GM21528 (cell line): ENCODE measurements around the gene SUSD4.
"Not testable (repeated sequence)": the region's sequence is repeated elsewhere in the genome, so short reads cannot be mapped to it uniquely, and the experiment has no call there.

Experiments used
- ATAC-seq: cut with Tn5 transposase; IDR thresholded peaks from one replicate; pipeline ENCODE4 v1.9.1; 2021; ENCODE audit warnings: mild to moderate bottlenecking, moderate library complexity; ENCODE audit not compliant: unreplicated experiment, low FRiP score

Gene SUSD4

GRCh38 chr1:223363856-223364684 lies at the start of gene SUSD4:
Gene SUSD4 (minus strand): TSS chr1:223364176. CDS start chr1:223363425, 751 bp downstream.
- ATAC-seq = no peak

- ATAC-seq = no peak
Measured at GRCh38 chr1:223413216-223413615, 49.2 kb upstream of the SUSD4 start.

GRCh38 chr1:223411710-223412109 lies 47.7 kb upstream of the SUSD4 start:
- no peak for ATAC-seq

GRCh38 chr1:223411309-223411708 lies 47.3 kb upstream of the SUSD4 start:
- ATAC-seq = no peak

- ATAC-seq = no peak
Measured at GRCh38 chr1:223410036-223410435, 46.1 kb upstream of the SUSD4 start.

GRCh38 chr1:223405507-223405906 lies 41.5 kb upstream of the SUSD4 start:
- ATAC-seq = no peak

GRCh38 chr1:223403184-223403815 lies 39.3 kb upstream of the SUSD4 start:
- ATAC-seq = no peak

GRCh38 chr1:223402790-223403142 lies 38.8 kb upstream of the SUSD4 start:
- ATAC-seq = no peak

GRCh38 chr1:223401873-223402789 lies 38.2 kb upstream of the SUSD4 start:
- ATAC-seq = no peak

GRCh38 chr1:223399393-223399792 lies 35.4 kb upstream of the SUSD4 start:
- not testable (repeated sequence) for ATAC-seq

GRCh38 chr1:223394706-223395105 lies 30.7 kb upstream of the SUSD4 start:
- ATAC-seq = no peak

- ATAC-seq = no peak
Measured at GRCh38 chr1:223394242-223394641, 30.3 kb upstream of the SUSD4 start.

- ATAC-seq = no peak
Measured at GRCh38 chr1:223393275-223394214, 29.6 kb upstream of the SUSD4 start, which contains the start of gene CCDC185. Gene CCDC185 (plus strand): TSS chr1:223393415. CDS start chr1:223393476, 61 bp downstream.

GRCh38 chr1:223390618-223391017 lies 26.6 kb upstream of the SUSD4 start:
- no peak for ATAC-seq

GRCh38 chr1:223386013-223386412 lies 22.0 kb upstream of the SUSD4 start:
- no peak for ATAC-seq

- ATAC-seq = no peak
Measured at GRCh38 chr1:223378754-223379153, 14.8 kb upstream of the SUSD4 start.

- ATAC-seq = no peak
Measured at GRCh38 chr1:223374064-223374610, 10.2 kb upstream of the SUSD4 start.

- ATAC-seq = no peak
Measured at GRCh38 chr1:223364685-223365382, 858 bp upstream of the SUSD4 start.
